IMR-90 (cell line): ENCODE results near the gene PRTG. TPM values are rescaled to one million over a fixed set of nuclear protein-coding genes. Genes with fewer than 3 reads are reported as not detected.

Source experiments
- ATAC-seq: fragments of 200-7000 bp; cut with Tn5 transposase; 2 replicates; pipeline ENCODE4 v1.9.1; 2020; ENCODE audit warnings: low read depth, mild to moderate bottlenecking, moderate library complexity
- BruUV-seq: library from RNA; stranded (reverse); fragments of 400-500 nt; replicated peaks from 2 replicates; lab custom pipeline; 2021; lab: Mats Ljungman, UMichigan
- CTCF ChIA-PET: fragments of 300-600 bp; formaldehyde crosslinking; extraction: SDS; loops from one replicate; lab custom pipeline; 2021; ENCODE audit warnings: antibody characterized with exemption; lab: Yijun Ruan, JAX
- POLR2A ChIA-PET: fragments of 300-600 bp; sonication (Branson Sonifier 250); formaldehyde crosslinking; loops from one replicate; lab custom pipeline; 2022; ENCODE audit warnings: antibody characterized with exemption; ENCODE audit not compliant: unreplicated experiment; lab: Charles Lee
- DNase-seq: peaks from one replicate; pipeline ENCODE4 v3.0.0; 2013
- H2AFZ ChIP-seq: replicated peaks from 2 replicates; pipeline ENCODE3; 2013; ENCODE audit warnings: low read length, mild to moderate bottlenecking; ENCODE audit not compliant: poor library complexity
- H2AK5ac ChIP-seq: 2 replicates; pipeline ENCODE4 v1.6.1; 2013; ENCODE audit warnings: low read depth, low read length, inconsistent platforms
- H2AK9ac ChIP-seq: replicated peaks from 2 replicates; pipeline ENCODE3; 2013; ENCODE audit warnings: mild to moderate bottlenecking, low read depth, low read length, moderate library complexity; ENCODE audit not compliant: poor library complexity
- H2BK120ac ChIP-seq: 2 replicates; pipeline ENCODE4 v1.6.1; 2013; ENCODE audit warnings: low read depth, low read length, inconsistent platforms
- H2BK15ac ChIP-seq: 3 replicates; pipeline ENCODE4 v1.6.1; 2013; ENCODE audit warnings: low read depth, low read length, inconsistent platforms
- H2BK20ac ChIP-seq: 2 replicates; pipeline ENCODE4 v1.6.1; 2013; ENCODE audit warnings: low read depth, mild to moderate bottlenecking, inconsistent platforms, low read length, moderate library complexity
- H2BK5ac ChIP-seq: 2 replicates; pipeline ENCODE4 v1.6.1; 2013; ENCODE audit warnings: mild to moderate bottlenecking, low read depth, low read length, inconsistent platforms; ENCODE audit not compliant: poor library complexity, severe bottlenecking
- H3K14ac ChIP-seq: replicated peaks from 2 replicates; pipeline ENCODE4 v1.6.1; 2013; ENCODE audit warnings: low read depth, low read length, inconsistent platforms
- H3K18ac ChIP-seq: 2 replicates; pipeline ENCODE4 v1.6.1; 2013; ENCODE audit warnings: low read depth, low read length, control low read depth
- H3K23ac ChIP-seq: 2 replicates; pipeline ENCODE4 v1.6.1; 2013; ENCODE audit warnings: low read depth, low read length, inconsistent platforms
- H3K27ac ChIP-seq: 2 replicates; pipeline ENCODE4 v1.5.1; 2013; ENCODE audit warnings: mild to moderate bottlenecking, control low read depth, low read length; ENCODE audit not compliant: insufficient read depth
- H3K27me3 ChIP-seq: 2 replicates; pipeline ENCODE4 v1.6.1; 2013; ENCODE audit warnings: low read length; ENCODE audit not compliant: control insufficient read depth, insufficient read depth
- H3K36me3 ChIP-seq: 2 replicates; pipeline ENCODE4 v1.6.1; 2013; ENCODE audit warnings: low read length, mixed read lengths; ENCODE audit not compliant: control insufficient read depth, insufficient read depth
- H3K4ac ChIP-seq: 2 replicates; pipeline ENCODE4 v1.6.1; 2013; ENCODE audit warnings: low read depth, low read length, inconsistent platforms
- H3K4me1 ChIP-seq: 2 replicates; pipeline ENCODE4 v1.6.1; 2013; ENCODE audit warnings: low read length, mixed read lengths; ENCODE audit not compliant: control insufficient read depth, insufficient read depth
- H3K4me2 ChIP-seq: 2 replicates; pipeline ENCODE4 v1.6.1; 2013; ENCODE audit warnings: low read depth, mild to moderate bottlenecking, control low read depth, low read length, moderate library complexity
- H3K4me3 ChIP-seq: 2 replicates; pipeline ENCODE4 v1.5.1; 2013; ENCODE audit warnings: low read depth, mild to moderate bottlenecking, control low read depth, low read length, moderate library complexity; ENCODE audit not compliant: insufficient read depth
- H3K56ac ChIP-seq: 2 replicates; pipeline ENCODE4 v1.6.1; 2013; ENCODE audit warnings: low read length, inconsistent platforms; ENCODE audit not compliant: insufficient read depth; ENCODE audit errors: extremely low read depth
- H3K79me1 ChIP-seq, 2 experiments: 2 replicates each; pipeline ENCODE4 v1.6.1; 2013; ENCODE audit warnings: low read length in 2 of 2, inconsistent platforms in 1 of 2, low read depth in 1 of 2
- H3K9ac ChIP-seq: 2 replicates; pipeline ENCODE4 v1.6.1; 2013; ENCODE audit warnings: low read depth, low read length, control low read depth
- H3K9me1 ChIP-seq: 2 replicates; pipeline ENCODE4 v1.6.1; 2013; ENCODE audit warnings: low read length, inconsistent platforms; ENCODE audit not compliant: insufficient read depth
- H3K9me3 ChIP-seq: 2 replicates; pipeline ENCODE4 v1.6.1; 2013; ENCODE audit warnings: low read length; ENCODE audit not compliant: control insufficient read depth, insufficient read depth
- H4K20me1 ChIP-seq: 2 replicates; pipeline ENCODE4 v1.6.1; 2013; ENCODE audit warnings: low read length, inconsistent platforms; ENCODE audit not compliant: insufficient read depth
- H4K5ac ChIP-seq: 2 replicates; pipeline ENCODE4 v1.6.1; 2013; ENCODE audit warnings: mild to moderate bottlenecking, low read depth, low read length, control low read depth
- H4K8ac ChIP-seq, 2 experiments: 2 replicates each; pipeline ENCODE4 v1.6.1; 2013; ENCODE audit warnings: low read depth in 2 of 2, low read length in 2 of 2, control low read depth in 1 of 2, inconsistent platforms in 1 of 2
- H4K91ac ChIP-seq: 2 replicates; pipeline ENCODE4 v1.6.1; 2013; ENCODE audit warnings: low read depth, low read length, inconsistent platforms; ENCODE audit not compliant: insufficient read depth
- CEBPB ChIP-seq: IDR thresholded peaks from 2 replicates; pipeline ENCODE4 v1.6.1; 2012; ENCODE audit warnings: low read depth, low read length, improper control_type of control experiment
- CHD1 ChIP-seq: IDR thresholded peaks from 2 replicates; pipeline ENCODE4 v1.6.1; 2012; ENCODE audit warnings: low read depth, low read length, improper control_type of control experiment
- CTCF ChIP-seq: conservative IDR thresholded peaks from 2 replicates; pipeline ENCODE4 v1.5.1; 2012; ENCODE audit warnings: mild to moderate bottlenecking, low read depth, low read length, improper control_type of control experiment
- FOS ChIP-seq: fragments of 150-350 bp; IDR thresholded peaks from 2 replicates; pipeline ENCODE4 v1.6.1; 2016; ENCODE audit warnings: low read depth, low read length
- MAFK ChIP-seq: IDR thresholded peaks from 2 replicates; pipeline ENCODE4 v1.6.1; 2012; ENCODE audit warnings: low read depth, low read length, improper control_type of control experiment
- NFE2L2 ChIP-seq: fragments of 150-350 bp; IDR thresholded peaks from 2 replicates; pipeline ENCODE4 v1.6.1; 2016; ENCODE audit warnings: low read depth, mild to moderate bottlenecking, low read length
- POLR2A ChIP-seq: IDR thresholded peaks from 2 replicates; pipeline ENCODE4 v1.6.1; 2012; ENCODE audit warnings: mild to moderate bottlenecking, low read depth, low read length
- RAD21 ChIP-seq: IDR thresholded peaks from 2 replicates; pipeline ENCODE4 v1.6.1; 2012; ENCODE audit warnings: low read length, improper control_type of control experiment
- RFX5 ChIP-seq: IDR thresholded peaks from 2 replicates; pipeline ENCODE4 v1.8.0; 2012; ENCODE audit warnings: low read depth, mild to moderate bottlenecking, low read length, moderate library complexity
- SMC3 ChIP-seq: fragments of 150-350 bp; IDR thresholded peaks from 2 replicates; pipeline ENCODE4 v1.6.1; 2016; ENCODE audit warnings: low read depth, mild to moderate bottlenecking, antibody characterized with exemption, low read length, moderate library complexity
- WGBS, 2 experiments: methylation state at CpG; one replicate each; pipeline versions ENCODE4 v1.1.5 to v1.1.7; 2013; ENCODE audit warnings: missing lambda C conversion rate in 2 of 2; ENCODE audit not compliant: insufficient read length in 1 of 2; ENCODE audit errors: extremely low coverage in 2 of 2; 5-methylcytosine and 5-hydroxymethylcytosine counted together
- dilution Hi-C: fragments of 300-500 bp; cut with HindIII; formaldehyde crosslinking; loops from one replicate; pipeline ENCODE4 v1.14.3; 2018; ENCODE audit warnings: low sequenced_read_pairs; ENCODE audit not compliant: unreplicated experiment
- in situ Hi-C: fragments of 300-500 bp; cut with MboI; formaldehyde crosslinking; loops from 3 replicates; pipeline ENCODE4 v1.14.3; 2019; ENCODE audit warnings: low sequenced_read_pairs, inconsistent platforms, mixed read lengths
- intact Hi-C: fragments of 100-400 bp; cut with micrococcal nuclease; formaldehyde crosslinking; loops from 2 replicates; pipeline ENCODE4 v1.10.0; 2022
- polyA plus RNA-seq, 3 experiments: library from polyadenylated mRNA; depleted of rRNA; stranded (reverse); fragments of >200 nt; gene quantifications; 2 replicates each; pipeline ENCODE4 v1.2.3, GENCODE V29; 2012; ENCODE audit warnings: low replicate concordance in 1 of 3
- total RNA-seq: library from RNA; depleted of rRNA; stranded (reverse); fragments of >200 nt; gene quantifications from 2 replicates; pipeline ENCODE4 v1.2.3, GENCODE V29; 2012

PRTG gene
- total and polyA plus RNA-seq, 2 of the 4 experiments (the other 2 are of a cell fraction) = 0.99 to 1.4 TPM

- no peak overlapping the region for H4K5ac ChIP-seq
- H4K8ac ChIP-seq = peak overlapping the region in 1 of 2 experiments; percentile 34; a peak in 1 of 4 replicates
- DNase-seq (no peak), ATAC-seq (no peak)
- no peak overlapping the region for H3K27ac ChIP-seq
- in situ Hi-C loops = no loop called here
- peaks cover 3% of the 10 kb centered on the region; the same call in 1 of the 2 replicates for H3K4me1 ChIP-seq
- dilution Hi-C loops = no loop called here
- peaks cover 12% of the 10 kb centered on the region for H3K27me3 ChIP-seq
- peak overlapping the region; percentile 89 for H2AFZ ChIP-seq
- no peak overlapping the region for H2BK5ac ChIP-seq
- peak overlapping the region; percentile 40; the same call in 1 of the 2 replicates for H3K9ac ChIP-seq
- peak overlapping the region; percentile 71 for H3K4me3 ChIP-seq
- WGBS, 2 experiments = 60% methylated on average over 4 of the region's 21 CpGs; no CpG with 5 or more reads in 1 of the 2 experiments
- H2BK20ac ChIP-seq = no peak overlapping the region
- H3K9me3 ChIP-seq = no peaks in the 10 kb centered on the region
- H2AK5ac ChIP-seq = no peak overlapping the region
- no peaks in the 10 kb centered on the region for H3K9me1 ChIP-seq
- no peak overlapping the region for H3K56ac ChIP-seq
- H2BK15ac ChIP-seq = no peak overlapping the region
- peak overlapping the region; percentile 55 for H3K4me2 ChIP-seq
- no peak overlapping the region for H3K4ac ChIP-seq
- ChIA-PET CTCF (interaction anchor here (1.1 kb wide), 1 partner anchor 10 kb away, joined by 4 read pairs; no protein-coding TSS in a partner anchor), POLR2A (interaction anchor here (0.6 kb wide), 1 partner anchor 1244 kb away, joined by 3 read pairs; no protein-coding TSS in a partner anchor)
- no peaks in the 10 kb centered on the region for H4K20me1 ChIP-seq
- no peak overlapping the region for H3K18ac ChIP-seq
- H3K23ac ChIP-seq = peak overlapping the region; percentile 33; the same call in 1 of the 2 replicates
- no TSS peak for BruUV-seq
- H2BK120ac ChIP-seq = no peak overlapping the region
- H3K36me3 ChIP-seq = no peaks in the 10 kb centered on the region
- H4K91ac ChIP-seq = no peak overlapping the region
- no peaks in the 10 kb centered on the region for H3K79me1 ChIP-seq
- H2AK9ac ChIP-seq = no peak overlapping the region
- TF ChIP-seq NFE2L2 (no peak), SMC3 (no peak), MAFK (no peak), CEBPB (no peak), FOS (no peak), CTCF (no peak), CHD1 (no peak), POLR2A (no peak), RAD21 (no peak), RFX5 (no peak)
- H3K14ac ChIP-seq = no peak overlapping the region
- intact Hi-C loops = loop anchor here (5.0 kb wide), 2 partner anchors 67 to 173 kb away; no protein-coding TSS in a partner anchor
These were observed 1.0 kb upstream of the PRTG start for GRCh38 chr15:55743729-55744655.
